ENCODE results near the gene SH3BP1. TPM values are rescaled to one million over a fixed set of nuclear protein-coding genes. Genes with fewer than 3 reads are reported as not detected.
"Not testable (repeated sequence)": the region's sequence is repeated elsewhere in the genome, so short reads cannot be mapped to it uniquely, and the experiment has no call there.

SH3BP1 gene
- polyA plus RNA-seq, 1 donor, result 59.4 TPM

GRCh38 chr22:37643225-37643847, 3.9 kb downstream of the SH3BP1 start:
- Histone ChIP-seq H3K9me3 (ENCODE audit: control insufficient read depth, low read depth, low read length) (no peaks in the 10 kb centered on the region), H3K27ac (ENCODE audit: low read length) (no peak overlapping the region), H3K4me1 (ENCODE audit: control insufficient read depth, insufficient read depth, low read length) (peaks cover 44% of the 10 kb centered on the region)

GRCh38 chr22:37647317-37647716, 7.8 kb downstream of the SH3BP1 start:
- no peaks in the 10 kb centered on the region for H3K9me3 ChIP-seq (ENCODE audit: control insufficient read depth, low read depth, low read length)
- no peak for DNase-seq
- WGBS (ENCODE audit: insufficient coverage, low lambda C conversion rate), result no CpG with 5 or more reads among the region's 9 CpGs
- H3K4me3 ChIP-seq (ENCODE audit: low read length), result no peak overlapping the region
- no peaks in the 10 kb centered on the region for H3K27me3 ChIP-seq (ENCODE audit: control insufficient read depth, insufficient read depth, low read length)
- peaks cover 86% of the 10 kb centered on the region for H3K36me3 ChIP-seq (ENCODE audit: control insufficient read depth, insufficient read depth, low read length)
- peaks cover 16% of the 10 kb centered on the region for H3K4me1 ChIP-seq (ENCODE audit: control insufficient read depth, insufficient read depth, low read length)
- no peak overlapping the region for H3K27ac ChIP-seq (ENCODE audit: low read length)

More at GRCh38 chr22:37643225-37643847, 3.9 kb downstream of the SH3BP1 start:
- DNase-seq, result peak in 1 of 2 donors; percentile 75
- H3K4me3 ChIP-seq (ENCODE audit: low read length), result no peak overlapping the region
- no peaks in the 10 kb centered on the region for H3K27me3 ChIP-seq (ENCODE audit: control insufficient read depth, insufficient read depth, low read length)
- peaks cover 58% of the 10 kb centered on the region for H3K36me3 ChIP-seq (ENCODE audit: control insufficient read depth, insufficient read depth, low read length)
- WGBS (ENCODE audit: insufficient coverage, low lambda C conversion rate), result no CpG with 5 or more reads among the region's 9 CpGs

- peaks cover 84% of the 10 kb centered on the region for H3K36me3 ChIP-seq (ENCODE audit: control insufficient read depth, insufficient read depth, low read length)
- H3K27me3 ChIP-seq (ENCODE audit: control insufficient read depth, insufficient read depth, low read length), result no peaks in the 10 kb centered on the region
- no CpG with 5 or more reads among the region's 9 CpGs for WGBS (ENCODE audit: insufficient coverage, low lambda C conversion rate)
- no peak overlapping the region for H3K27ac ChIP-seq (ENCODE audit: low read length)
- peaks cover 13% of the 10 kb centered on the region for H3K4me1 ChIP-seq (ENCODE audit: control insufficient read depth, insufficient read depth, low read length)
- no peaks in the 10 kb centered on the region for H3K9me3 ChIP-seq (ENCODE audit: control insufficient read depth, low read depth, low read length)
- no peak overlapping the region for H3K4me3 ChIP-seq (ENCODE audit: low read length)
- DNase-seq, result no peak
Measured at GRCh38 chr22:37647928-37648327, 8.5 kb downstream of the SH3BP1 start.

- Histone ChIP-seq H3K27ac (ENCODE audit: low read length) (no peak overlapping the region), H3K36me3 (ENCODE audit: control insufficient read depth, insufficient read depth, low read length) (peaks cover 70% of the 10 kb centered on the region), H3K27me3 (ENCODE audit: control insufficient read depth, insufficient read depth, low read length) (no peaks in the 10 kb centered on the region), H3K4me1 (ENCODE audit: control insufficient read depth, insufficient read depth, low read length) (peaks cover 15% of the 10 kb centered on the region), H3K4me3 (ENCODE audit: low read length) (no peak overlapping the region), H3K9me3 (ENCODE audit: control insufficient read depth, low read depth, low read length) (no peaks in the 10 kb centered on the region)
- no CpG with 5 or more reads among the region's 17 CpGs for WGBS (ENCODE audit: insufficient coverage, low lambda C conversion rate)
- DNase-seq, result no peak
Measured at GRCh38 chr22:37650463-37651136, 11.1 kb downstream of the SH3BP1 start.

GRCh38 chr22:37654563-37655251, 15.2 kb downstream of the SH3BP1 start:
- Histone ChIP-seq H3K9me3 (ENCODE audit: control insufficient read depth, low read depth, low read length) (no peaks in the 10 kb centered on the region), H3K4me3 (ENCODE audit: low read length) (no peak overlapping the region), H3K27me3 (ENCODE audit: control insufficient read depth, insufficient read depth, low read length) (no peaks in the 10 kb centered on the region), H3K27ac (ENCODE audit: low read length) (peak overlapping the region; percentile 69), H3K4me1 (ENCODE audit: control insufficient read depth, insufficient read depth, low read length) (peaks cover 19% of the 10 kb centered on the region), H3K36me3 (ENCODE audit: control insufficient read depth, insufficient read depth, low read length) (peaks cover 39% of the 10 kb centered on the region)
- 64% methylated on average over 3 of the region's 14 CpGs for WGBS (ENCODE audit: insufficient coverage, low lambda C conversion rate)
- peak in 1 of 2 donors; percentile 86 for DNase-seq

- Histone ChIP-seq H3K27ac (ENCODE audit: low read length) (no peak overlapping the region), H3K27me3 (ENCODE audit: control insufficient read depth, insufficient read depth, low read length) (no peaks in the 10 kb centered on the region), H3K36me3 (ENCODE audit: control insufficient read depth, insufficient read depth, low read length) (peaks cover 34% of the 10 kb centered on the region), H3K4me1 (ENCODE audit: control insufficient read depth, insufficient read depth, low read length) (peaks cover 24% of the 10 kb centered on the region), H3K9me3 (ENCODE audit: control insufficient read depth, low read depth, low read length) (no peaks in the 10 kb centered on the region), H3K4me3 (ENCODE audit: low read length) (no peak overlapping the region)
- no CpG with 5 or more reads among the region's 17 CpGs for WGBS (ENCODE audit: insufficient coverage, low lambda C conversion rate)
- DNase-seq, result no peak
Measured at GRCh38 chr22:37655252-37655563, 15.7 kb downstream of the SH3BP1 start.

GRCh38 chr22:37656583-37656982, 17.1 kb downstream of the SH3BP1 start:
- H3K4me3 ChIP-seq (ENCODE audit: low read length); H3K27ac ChIP-seq (ENCODE audit: low read length); H3K27me3 ChIP-seq (ENCODE audit: control insufficient read depth, insufficient read depth, low read length); H3K9me3 ChIP-seq (ENCODE audit: control insufficient read depth, low read depth, low read length); DNase-seq: not testable (repeated sequence)
- Histone ChIP-seq H3K36me3 (ENCODE audit: control insufficient read depth, insufficient read depth, low read length) (peaks cover 24% of the 10 kb centered on the region), H3K4me1 (ENCODE audit: control insufficient read depth, insufficient read depth, low read length) (peaks cover 38% of the 10 kb centered on the region)
- no CpG with 5 or more reads among the region's 4 CpGs for WGBS (ENCODE audit: insufficient coverage, low lambda C conversion rate)

GRCh38 chr22:37657590-37658132, 18.2 kb downstream of the SH3BP1 start:
- Histone ChIP-seq H3K27ac (ENCODE audit: low read length) (peak overlapping the region; percentile 84), H3K4me3 (ENCODE audit: low read length) (peak overlapping the region; percentile 46), H3K27me3 (ENCODE audit: control insufficient read depth, insufficient read depth, low read length) (no peaks in the 10 kb centered on the region), H3K36me3 (ENCODE audit: control insufficient read depth, insufficient read depth, low read length) (peaks cover 22% of the 10 kb centered on the region), H3K9me3 (ENCODE audit: control insufficient read depth, low read depth, low read length) (no peaks in the 10 kb centered on the region), H3K4me1 (ENCODE audit: control insufficient read depth, insufficient read depth, low read length) (peaks cover 44% of the 10 kb centered on the region)
- no peak for DNase-seq
- WGBS (ENCODE audit: insufficient coverage, low lambda C conversion rate), result no CpG with 5 or more reads among the region's 6 CpGs

GRCh38 chr22:37658133-37659065, 18.9 kb downstream of the SH3BP1 start, which contains the start of gene PDXP:
Gene PDXP, plus strand, starts transcription at chr22:37658723. Its CDS starts 60 bp downstream, at chr22:37658783.
- Histone ChIP-seq H3K27ac (ENCODE audit: low read length) (peak within 1 kb of the TSS; percentile 84), H3K4me1 (ENCODE audit: control insufficient read depth, insufficient read depth, low read length) (peaks cover 44% of the 10 kb centered on the region), H3K36me3 (ENCODE audit: control insufficient read depth, insufficient read depth, low read length) (peaks cover 15% of the 10 kb centered on the region), H3K9me3 (ENCODE audit: control insufficient read depth, low read depth, low read length) (no peaks in the 10 kb centered on the region), H3K27me3 (ENCODE audit: control insufficient read depth, insufficient read depth, low read length) (no peaks in the 10 kb centered on the region), H3K4me3 (ENCODE audit: low read length) (peak within 1 kb of the TSS; percentile 60)
- peak; percentile 99 to 100 for DNase-seq
- WGBS (ENCODE audit: insufficient coverage, low lambda C conversion rate), result no CpG with 5 or more reads among the region's 101 CpGs

Measured in large intestine (tissue), 3 donors.